ENCODE data around the gene PAX2. TPM values are rescaled to one million over a fixed set of nuclear protein-coding genes. Genes with fewer than 3 reads are reported as not detected.

The PAX2 gene
- total RNA-seq, 1 experiment from 2014 or later, result 0.09 TPM

- TF ChIP-seq, protein P1, sequence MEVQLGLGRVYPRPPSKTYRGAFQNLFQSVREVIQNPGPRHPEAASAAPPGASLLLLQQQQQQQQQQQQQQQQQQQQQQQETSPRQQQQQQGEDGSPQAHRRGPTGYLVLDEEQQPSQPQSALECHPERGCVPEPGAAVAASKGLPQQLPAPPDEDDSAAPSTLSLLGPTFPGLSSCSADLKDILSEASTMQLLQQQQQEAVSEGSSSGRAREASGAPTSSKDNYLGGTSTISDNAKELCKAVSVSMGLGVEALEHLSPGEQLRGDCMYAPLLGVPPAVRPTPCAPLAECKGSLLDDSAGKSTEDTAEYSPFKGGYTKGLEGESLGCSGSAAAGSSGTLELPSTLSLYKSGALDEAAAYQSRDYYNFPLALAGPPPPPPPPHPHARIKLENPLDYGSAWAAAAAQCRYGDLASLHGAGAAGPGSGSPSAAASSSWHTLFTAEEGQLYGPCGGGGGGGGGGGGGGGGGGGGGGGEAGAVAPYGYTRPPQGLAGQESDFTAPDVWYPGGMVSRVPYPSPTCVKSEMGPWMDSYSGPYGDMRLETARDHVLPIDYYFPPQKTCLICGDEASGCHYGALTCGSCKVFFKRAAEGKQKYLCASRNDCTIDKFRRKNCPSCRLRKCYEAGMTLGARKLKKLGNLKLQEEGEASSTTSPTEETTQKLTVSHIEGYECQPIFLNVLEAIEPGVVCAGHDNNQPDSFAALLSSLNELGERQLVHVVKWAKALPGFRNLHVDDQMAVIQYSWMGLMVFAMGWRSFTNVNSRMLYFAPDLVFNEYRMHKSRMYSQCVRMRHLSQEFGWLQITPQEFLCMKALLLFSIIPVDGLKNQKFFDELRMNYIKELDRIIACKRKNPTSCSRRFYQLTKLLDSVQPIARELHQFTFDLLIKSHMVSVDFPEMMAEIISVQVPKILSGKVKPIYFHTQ (CRISPR knock-in tag; IDR thresholded peaks at IDR 0.05), result no peak
These were observed 66.7 kb downstream of the PAX2 start (continued) for GRCh38 chr10:100811752-100812750.

GRCh38 chr10:100812978-100813377 is 67.6 kb downstream of the PAX2 start:
- no peak for ATAC-seq
- peaks cover 19% of the 10 kb centered on the region for H3K27me3 Mint-ChIP-seq (ENCODE audit: low read depth)
- POLR2A ChIA-PET, result no interaction called here

DNA sequence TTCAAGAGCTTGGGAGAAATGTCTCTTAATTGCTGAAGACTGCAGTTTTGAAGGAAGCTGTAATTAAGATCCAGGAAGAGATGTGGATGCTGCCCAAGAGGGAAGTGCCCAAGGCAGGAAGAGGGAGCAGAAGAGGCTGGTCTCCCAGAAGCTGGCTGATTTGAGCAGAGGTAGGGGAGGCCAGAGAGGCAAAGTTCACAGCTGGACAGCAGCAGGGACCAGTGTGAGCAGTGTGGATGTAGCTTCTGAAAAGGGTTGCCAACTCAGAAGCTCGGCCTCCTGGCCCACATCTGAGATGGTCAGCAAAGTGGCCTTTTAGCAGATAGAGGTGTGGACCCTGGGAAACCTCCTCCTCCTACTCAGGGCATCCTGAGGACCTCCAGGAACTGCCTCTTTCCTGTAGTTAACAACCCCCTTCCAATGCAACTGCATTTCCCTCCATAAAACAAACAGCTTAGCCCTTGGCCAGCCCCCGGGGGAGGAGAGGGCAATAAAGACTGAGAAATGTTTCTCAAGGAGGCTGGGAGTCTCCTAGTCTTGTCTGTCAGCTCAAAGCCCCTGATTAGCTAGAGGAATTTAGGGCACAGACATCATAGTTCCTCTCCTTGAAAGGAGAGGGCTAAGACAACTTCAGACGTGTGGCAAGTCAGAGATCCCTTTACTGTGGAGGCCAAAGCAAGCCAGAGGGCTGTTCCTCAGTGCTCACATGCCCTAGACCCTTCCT is 69.5 kb downstream of the PAX2 start:
- ATAC-seq, result no peak
- H3K27ac Mint-ChIP-seq, result no peak overlapping the region

More at GRCh38 chr10:100812978-100813377, 67.6 kb downstream of the PAX2 start:
- no peak for TF ChIP-seq TP53 (CRISPR knock-in tag; IDR thresholded peaks at IDR 0.05)
- TF ChIP-seq ZNF121 (CRISPR knock-in tag; IDR thresholded peaks at IDR 0.05), result no peak
- TF ChIP-seq ZMAT4 (CRISPR knock-in tag; IDR thresholded peaks at IDR 0.05), result no peak
- TF ChIP-seq RORB (CRISPR knock-in tag; IDR thresholded peaks at IDR 0.05), result no peak
- TF ChIP-seq TEAD4 (CRISPR knock-in tag; IDR thresholded peaks at IDR 0.05), result no peak
- CTCF ChIA-PET, result interaction anchor here (1.0 to 1.4 kb wide), 3 partner anchors 10 to 65 kb away, joined by 3 to 4 read pairs (median 3); no protein-coding TSS in a partner anchor
- Mint-ChIP-seq H3K36me3 (no peaks in the 10 kb centered on the region), H3K4me1 (peaks cover 24% of the 10 kb centered on the region), H3K27ac (no peak overlapping the region), H3K4me3 (no peak overlapping the region), H3K9me3 (no peaks in the 10 kb centered on the region)
- no peak for DNase-seq (ENCODE audit: low spot score)

More for the DNA sequence above, 69.5 kb downstream of the PAX2 start:
- no peak for TF ChIP-seq ZNF232 (CRISPR knock-in tag; IDR thresholded peaks at IDR 0.05)
- TF ChIP-seq ZNF219 (CRISPR knock-in tag; IDR thresholded peaks at IDR 0.05; ENCODE audit: borderline replicate concordance), result no peak
- TF ChIP-seq NFATC4 (CRISPR knock-in tag; IDR thresholded peaks at IDR 0.05), result no peak
- TF ChIP-seq E2F4 (CRISPR knock-in tag; IDR thresholded peaks at IDR 0.05; ENCODE audit: borderline replicate concordance, low read depth), result no peak
- TF ChIP-seq ATF3 (CRISPR knock-in tag; conservative IDR thresholded peaks at IDR 0.05), result no peak
- TF ChIP-seq, protein P2, sequence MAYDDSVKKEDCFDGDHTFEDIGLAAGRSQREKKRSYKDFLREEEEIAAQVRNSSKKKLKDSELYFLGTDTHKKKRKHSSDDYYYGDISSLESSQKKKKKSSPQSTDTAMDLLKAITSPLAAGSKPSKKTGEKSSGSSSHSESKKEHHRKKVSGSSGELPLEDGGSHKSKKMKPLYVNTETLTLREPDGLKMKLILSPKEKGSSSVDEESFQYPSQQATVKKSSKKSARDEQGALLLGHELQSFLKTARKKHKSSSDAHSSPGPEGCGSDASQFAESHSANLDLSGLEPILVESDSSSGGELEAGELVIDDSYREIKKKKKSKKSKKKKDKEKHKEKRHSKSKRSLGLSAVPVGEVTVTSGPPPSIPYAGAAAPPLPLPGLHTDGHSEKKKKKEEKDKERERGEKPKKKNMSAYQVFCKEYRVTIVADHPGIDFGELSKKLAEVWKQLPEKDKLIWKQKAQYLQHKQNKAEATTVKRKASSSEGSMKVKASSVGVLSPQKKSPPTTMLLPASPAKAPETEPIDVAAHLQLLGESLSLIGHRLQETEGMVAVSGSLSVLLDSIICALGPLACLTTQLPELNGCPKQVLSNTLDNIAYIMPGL (CRISPR knock-in tag; IDR thresholded peaks at IDR 0.05), result no peak
- no peak for TF ChIP-seq TCF7 (CRISPR knock-in tag; IDR thresholded peaks at IDR 0.05; ENCODE audit: low read depth)
- no peak for TF ChIP-seq FOXP1 (CRISPR knock-in tag; IDR thresholded peaks at IDR 0.05; ENCODE audit: borderline replicate concordance)
- TF ChIP-seq PRRX2 (CRISPR knock-in tag; IDR thresholded peaks at IDR 0.05), result no peak
- TF ChIP-seq SP1 (CRISPR knock-in tag; conservative IDR thresholded peaks at IDR 0.05), result no peak
- no peak for TF ChIP-seq GRHL2 (CRISPR knock-in tag; IDR thresholded peaks at IDR 0.05; ENCODE audit: insufficient replicate concordance, severe bottlenecking)
- no peak for TF ChIP-seq NR3C1 (CRISPR knock-in tag; conservative IDR thresholded peaks at IDR 0.05; ENCODE audit: low read depth)
- TF ChIP-seq USF1 (CRISPR knock-in tag; IDR thresholded peaks at IDR 0.05), result no peak
- TF ChIP-seq ZNF671 (CRISPR knock-in tag; IDR thresholded peaks at IDR 0.05), result no peak
- TF ChIP-seq ZNF396 (CRISPR knock-in tag; IDR thresholded peaks at IDR 0.05; ENCODE audit: borderline replicate concordance), result no peak
- TF ChIP-seq JAZF1 (CRISPR knock-in tag; IDR thresholded peaks at IDR 0.05), result no peak
- ChIA-PET POLR2A (no interaction called here), CTCF (interaction anchor here (0.5 to 1.7 kb wide), 6 partner anchors 19 to 249 kb away, joined by 3 to 9 read pairs (median 4); no protein-coding TSS in a partner anchor)
- no peak overlapping the region for H3K4me3 Mint-ChIP-seq
- H3K4me1 Mint-ChIP-seq, result peaks cover 24% of the 10 kb centered on the region
- no peak for DNase-seq (ENCODE audit: low spot score)
- peaks cover 32% of the 10 kb centered on the region for H3K27me3 Mint-ChIP-seq (ENCODE audit: low read depth)
- no peaks in the 10 kb centered on the region for H3K9me3 Mint-ChIP-seq
- H3K36me3 Mint-ChIP-seq, result no peaks in the 10 kb centered on the region

Data from WTC11 (cell line).